ENCODE results near the gene AUTS2.

AUTS2 gene

GRCh38 chr7:70414368-70414767, 816.1 kb downstream of the AUTS2 start:
- DNase-seq, result no peak

- no peak for DNase-seq
Measured at GRCh38 chr7:70415179-70415972, 817.1 kb downstream of the AUTS2 start.

GRCh38 chr7:70416347-70416985, 818.2 kb downstream of the AUTS2 start:
- DNase-seq, result no peak

GRCh38 chr7:70416986-70417655, 818.8 kb downstream of the AUTS2 start:
- DNase-seq, result no peak

GRCh38 chr7:70419526-70420380, 821.5 kb downstream of the AUTS2 start:
- no peak for DNase-seq

- no peak for DNase-seq
Measured at GRCh38 chr7:70420381-70420662, 822.0 kb downstream of the AUTS2 start.

- no peak for DNase-seq
Measured at GRCh38 chr7:70421319-70421718, 823.0 kb downstream of the AUTS2 start.

GRCh38 chr7:70426249-70426880, 828.1 kb downstream of the AUTS2 start:
- no peak for DNase-seq

GRCh38 chr7:70432567-70433001, 834.3 kb downstream of the AUTS2 start:
- no peak for DNase-seq

GRCh38 chr7:70434376-70434775, 836.1 kb downstream of the AUTS2 start:
- DNase-seq, result no peak

- DNase-seq, result no peak
Measured at GRCh38 chr7:70434821-70435220, 836.5 kb downstream of the AUTS2 start.

GRCh38 chr7:70435634-70436033, 837.4 kb downstream of the AUTS2 start:
- DNase-seq, result no peak

GRCh38 chr7:70436790-70437350, 838.6 kb downstream of the AUTS2 start:
- no peak for DNase-seq

- DNase-seq, result no peak
Measured at GRCh38 chr7:70439651-70440050, 841.4 kb downstream of the AUTS2 start.

GRCh38 chr7:70446448-70447143, 848.3 kb downstream of the AUTS2 start:
- DNase-seq, result no peak

- no peak for DNase-seq
Measured at GRCh38 chr7:70448312-70448906, 850.1 kb downstream of the AUTS2 start.

- DNase-seq, result no peak
Measured at GRCh38 chr7:70450731-70451130, 852.5 kb downstream of the AUTS2 start.

GRCh38 chr7:70455925-70456324, 857.6 kb downstream of the AUTS2 start:
- no peak for DNase-seq

GRCh38 chr7:70456719-70457118, 858.4 kb downstream of the AUTS2 start:
- DNase-seq, result no peak

- no peak for DNase-seq
Measured at GRCh38 chr7:70457482-70457881, 859.2 kb downstream of the AUTS2 start.
